Activated CD8-positive, alpha-beta memory T cell treated with anti-CD3 and anti-CD28 coated beads, Interleukin-2, amount 10 ng/mL, durations not matched to agents 7 days and 5 days (primary cell): ENCODE data around the gene ZNF223. TPM values are rescaled to one million over a fixed set of nuclear protein-coding genes. Genes with fewer than 3 reads are reported as not detected.
A peak's percentile ranks its signal among the peaks of the same experiment; 100 is the strongest.

Experiments used
- ATAC-seq: fragments of 150-1000 bp; cut with Tn5 transposase; one replicate; pipeline ENCODE4 v1.10.0; 2021; ENCODE audit warnings: moderate library complexity
- CTCF ChIA-PET: fragments of 350-600 bp; sonication (Branson Sonifier 250); formaldehyde crosslinking; loops from one replicate; lab custom pipeline; 2021; ENCODE audit warnings: antibody characterized with exemption; lab: Charles Lee
- DNase-seq: peaks from one replicate; pipeline ENCODE4 v3.0.0-alpha.2; 2020
- H3K27ac Mint-ChIP-seq: one replicate; pipeline ENCODE4 v1.8.0; 2021; ENCODE audit warnings: mild to moderate bottlenecking, mixed read lengths
- H3K27me3 Mint-ChIP-seq: one replicate; pipeline ENCODE4 v1.8.0; 2021; ENCODE audit warnings: mixed read lengths
- H3K36me3 Mint-ChIP-seq: one replicate; pipeline ENCODE4 v1.8.0; 2021; ENCODE audit warnings: mild to moderate bottlenecking, mixed read lengths
- H3K4me1 Mint-ChIP-seq: one replicate; pipeline ENCODE4 v1.8.0; 2021; ENCODE audit warnings: mixed read lengths
- H3K4me3 Mint-ChIP-seq: one replicate; pipeline ENCODE4 v1.8.0; 2021; ENCODE audit warnings: mild to moderate bottlenecking, moderate library complexity, mixed read lengths
- H3K9me3 Mint-ChIP-seq: one replicate; pipeline ENCODE4 v1.8.0; 2022; ENCODE audit warnings: low read depth, mixed read lengths
- total RNA-seq, 2 experiments: library from RNA; stranded (reverse); gene quantifications; one replicate each; pipeline ENCODE4 v1.2.3, GENCODE V29; 2021

Gene ZNF223
- total RNA-seq, 2 experiments from 2014 or later: 0.19 to 0.20 TPM

DNA sequence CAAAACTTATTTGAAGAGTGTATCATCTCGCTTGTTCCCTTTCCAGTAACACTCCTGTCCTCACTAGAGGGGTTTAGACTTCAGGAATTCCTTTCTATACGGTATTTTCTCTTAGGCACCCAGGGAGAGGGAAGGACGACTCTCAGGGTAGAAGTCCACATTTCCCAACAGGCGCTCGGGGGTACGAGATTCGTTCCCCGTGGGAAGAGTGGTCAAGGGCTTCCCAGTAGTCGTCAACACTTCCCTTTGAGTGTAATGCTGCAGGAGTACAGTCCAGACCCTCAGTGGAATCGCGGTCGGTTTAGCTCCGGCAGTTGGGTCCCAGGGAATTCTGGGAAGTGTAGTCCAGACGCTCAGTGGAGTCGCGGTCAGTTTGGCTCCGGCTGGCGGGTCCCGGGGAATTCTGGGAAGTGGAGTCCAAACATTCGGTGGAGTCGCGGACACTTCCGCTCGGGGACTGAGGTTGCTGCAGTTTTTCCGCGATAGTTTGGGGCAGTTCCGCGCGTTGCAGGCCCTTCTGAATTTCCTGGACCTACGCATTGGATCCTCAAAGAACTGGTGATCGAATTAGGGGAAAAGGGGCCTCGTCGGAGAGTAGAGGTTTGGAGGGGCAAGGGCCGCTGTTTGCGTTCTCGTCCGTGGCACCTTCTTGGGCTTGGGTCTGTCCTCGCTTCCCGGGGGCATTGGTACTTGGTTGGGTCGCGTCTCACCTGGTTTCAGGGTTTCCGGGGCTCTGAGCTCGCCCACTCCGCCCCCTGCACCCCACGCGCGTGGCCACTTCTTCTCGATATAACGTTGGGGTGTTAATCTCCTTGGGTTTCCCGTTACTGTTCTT is 42.3 kb downstream of the ZNF223 start, which contains the start of gene ZNF224:
Gene ZNF224, plus strand, starts transcription at position 431 of the 835 bp plus-strand sequence. CDS start 3,513 bp downstream, outside the sequence.
- peak; percentile 93 for DNase-seq
- H3K36me3 Mint-ChIP-seq: peaks cover 31% of the 10 kb centered on the region
- no peaks in the 10 kb centered on the region for H3K27me3 Mint-ChIP-seq
- CTCF ChIA-PET: interaction anchor here (0.5 to 2.2 kb wide), 8 partner anchors 20 to 334 kb away, joined by 3 to 6 read pairs (median 3); partner anchors contain the start of genes ZNF221, ZNF284 and ZNF45
- peak; percentile 84 for ATAC-seq
- peak within 1 kb of the TSS; percentile 90 for H3K27ac Mint-ChIP-seq
- peaks cover 7% of the 10 kb centered on the region for H3K9me3 Mint-ChIP-seq
- H3K4me1 Mint-ChIP-seq: peaks cover 12% of the 10 kb centered on the region
- peak within 1 kb of the TSS; percentile 94 for H3K4me3 Mint-ChIP-seq

DNA sequence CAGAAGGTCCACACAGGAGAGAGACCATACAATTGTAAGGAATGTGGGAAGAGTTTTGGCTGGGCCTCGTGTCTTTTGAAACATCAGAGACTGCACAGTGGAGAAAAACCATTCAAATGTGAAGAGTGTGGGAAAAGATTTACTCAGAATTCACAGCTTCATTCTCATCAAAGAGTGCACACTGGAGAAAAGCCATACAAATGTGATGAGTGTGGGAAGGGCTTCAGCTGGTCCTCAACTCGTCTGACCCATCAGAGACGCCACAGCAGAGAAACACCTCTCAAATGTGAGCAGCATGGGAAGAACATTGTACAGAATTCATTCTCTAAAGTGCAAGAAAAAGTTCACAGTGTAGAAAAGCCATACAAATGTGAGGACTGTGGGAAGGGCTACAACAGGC is 55.9 kb downstream of the ZNF223 start:
- peaks cover 7% of the 10 kb centered on the region for H3K4me1 Mint-ChIP-seq
- DNase-seq: no peak
- CTCF ChIA-PET: no interaction called here
- H3K4me3 Mint-ChIP-seq: no peak overlapping the region
- peaks cover 48% of the 10 kb centered on the region for H3K9me3 Mint-ChIP-seq
- H3K36me3 Mint-ChIP-seq: peaks cover 70% of the 10 kb centered on the region
- no peak for ATAC-seq
- no peak overlapping the region for H3K27ac Mint-ChIP-seq
- no peaks in the 10 kb centered on the region for H3K27me3 Mint-ChIP-seq

DNA sequence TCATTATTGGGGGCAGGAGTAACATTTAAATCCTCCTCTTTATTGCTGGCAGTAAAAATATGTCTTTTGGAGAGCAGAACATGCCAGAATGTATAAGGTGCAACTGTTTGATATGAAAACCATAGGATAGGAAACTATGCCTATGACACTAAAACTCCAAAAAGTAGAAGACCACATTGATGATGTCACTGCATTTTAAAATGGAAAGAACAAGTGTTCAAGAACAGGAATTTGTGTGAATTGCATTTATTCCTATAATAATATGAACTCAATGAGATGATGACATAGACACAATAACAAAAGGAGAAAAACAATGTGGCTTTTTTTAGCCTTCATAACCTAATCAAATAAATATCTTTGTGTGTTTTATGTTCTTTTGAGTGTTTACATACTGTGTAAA is 57.6 kb downstream of the ZNF223 start:
- peaks cover 15% of the 10 kb centered on the region for H3K4me1 Mint-ChIP-seq
- no peak overlapping the region for H3K27ac Mint-ChIP-seq
- H3K9me3 Mint-ChIP-seq: peaks cover 39% of the 10 kb centered on the region
- no peak overlapping the region for H3K4me3 Mint-ChIP-seq
- ATAC-seq: no peak
- peaks cover 58% of the 10 kb centered on the region for H3K36me3 Mint-ChIP-seq
- H3K27me3 Mint-ChIP-seq: no peaks in the 10 kb centered on the region
- no peak for DNase-seq
- CTCF ChIA-PET: no interaction called here

DNA sequence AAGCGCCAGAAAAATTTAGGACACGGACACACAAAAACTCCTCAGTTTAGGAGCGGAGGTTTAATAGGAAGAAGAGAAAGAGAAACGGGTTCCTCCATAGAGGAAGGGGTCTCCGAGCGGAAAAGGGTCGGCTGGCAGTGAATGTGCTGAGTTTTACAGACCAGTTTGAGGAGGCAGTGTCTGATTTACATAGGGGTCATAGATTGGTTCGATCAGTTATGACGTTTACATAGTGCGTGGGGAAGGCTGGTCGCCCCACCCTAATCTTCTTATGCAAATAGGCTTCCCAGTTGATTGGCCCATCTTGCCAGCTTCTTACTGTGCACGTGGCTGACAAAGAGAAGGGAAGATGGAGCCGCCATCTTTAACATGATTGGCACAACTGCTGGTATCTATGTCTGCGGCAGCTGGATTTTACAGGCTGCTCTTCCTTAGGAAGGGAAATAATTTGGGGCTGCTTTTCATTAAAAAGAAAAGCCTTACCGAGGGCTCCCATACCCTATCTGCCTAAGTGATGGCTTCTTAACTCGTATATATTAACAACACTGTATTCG is 60.2 kb downstream of the ZNF223 start:
- Mint-ChIP-seq H3K4me3 (peak overlapping the region; percentile 23), H3K27me3 (no peaks in the 10 kb centered on the region)
- no peak for ATAC-seq

DNA sequence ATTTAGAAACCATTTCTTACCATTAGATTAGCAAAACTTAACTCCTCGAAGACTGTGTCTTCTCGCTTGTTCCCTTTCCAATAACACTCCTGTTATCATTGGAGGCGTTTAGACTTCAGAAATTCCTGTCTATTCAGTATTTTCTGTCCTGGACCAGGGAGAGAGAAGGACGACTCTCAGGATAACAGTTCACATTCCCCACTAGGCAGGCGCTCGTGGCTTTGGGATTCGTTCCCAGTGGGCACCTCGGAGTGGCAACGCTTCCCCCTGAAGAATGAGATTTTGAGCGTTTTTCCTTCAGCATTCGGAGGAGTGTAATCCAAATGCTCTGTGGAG is 60.9 kb downstream of the ZNF223 start:
- Mint-ChIP-seq H3K36me3 (peaks cover 48% of the 10 kb centered on the region), H3K4me1 (peaks cover 19% of the 10 kb centered on the region), H3K9me3 (peaks cover 19% of the 10 kb centered on the region), H3K27ac (peak overlapping the region; percentile 93), H3K4me3 (peak overlapping the region; percentile 100), H3K27me3 (no peaks in the 10 kb centered on the region)
- CTCF ChIA-PET: interaction anchor here (1.2 to 1.3 kb wide), 2 partner anchors 17 to 94 kb away, joined by 3 to 4 read pairs; no protein-coding TSS in a partner anchor
- ATAC-seq: no peak
- no peak for DNase-seq

More for the DNA sequence above, 60.2 kb downstream of the ZNF223 start:
- no peak for DNase-seq
- CTCF ChIA-PET: interaction anchor here (1.2 to 1.3 kb wide), 2 partner anchors 16 to 95 kb away, joined by 3 to 4 read pairs; no protein-coding TSS in a partner anchor
- Mint-ChIP-seq H3K27ac (no peak overlapping the region), H3K4me1 (peaks cover 19% of the 10 kb centered on the region), H3K36me3 (peaks cover 51% of the 10 kb centered on the region), H3K9me3 (peaks cover 27% of the 10 kb centered on the region)

DNA sequence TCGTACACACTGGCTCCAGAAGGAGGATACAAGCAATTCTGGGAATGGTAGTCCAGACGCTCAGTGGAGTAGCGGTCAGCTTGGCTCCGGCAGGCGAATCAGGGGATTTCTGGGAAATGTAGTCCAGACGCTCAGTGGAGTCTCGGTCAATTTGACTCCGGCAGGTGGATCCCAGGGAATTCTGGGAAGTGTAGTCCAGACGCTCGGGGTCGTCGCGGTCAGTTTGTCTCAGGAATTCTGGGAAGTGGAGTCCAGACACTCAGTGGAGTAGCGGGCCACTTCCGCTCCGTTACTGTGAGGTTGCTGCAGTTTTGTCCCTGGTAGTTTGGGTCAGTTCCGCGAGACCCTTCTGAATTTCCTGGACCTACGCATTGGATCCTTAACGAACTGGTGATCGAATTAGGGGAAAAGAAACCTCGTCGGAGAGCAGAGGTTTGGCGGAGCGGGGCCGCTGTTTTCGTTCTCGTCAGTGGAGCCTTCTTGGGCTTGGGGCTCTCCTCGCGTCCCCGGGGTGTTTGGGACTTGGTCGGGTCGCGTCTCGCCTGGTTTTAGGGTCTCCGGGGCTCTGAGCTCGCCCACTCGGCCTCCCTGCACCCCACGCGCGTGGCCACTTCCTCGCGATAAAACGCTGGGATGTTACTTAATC is 61.4 kb downstream of the ZNF223 start, which contains the start of gene ZNF225:
Gene ZNF225, plus strand, starts transcription at position 262 of the 646 bp plus-strand sequence. CDS start 2,429 bp downstream, outside the sequence.
- Mint-ChIP-seq H3K4me1 (peaks cover 19% of the 10 kb centered on the region), H3K4me3 (peak within 1 kb of the TSS; percentile 100), H3K9me3 (peaks cover 15% of the 10 kb centered on the region), H3K27me3 (no peaks in the 10 kb centered on the region), H3K27ac (peak within 1 kb of the TSS; percentile 93), H3K36me3 (peaks cover 46% of the 10 kb centered on the region)
- CTCF ChIA-PET: interaction anchor here (1.2 kb wide), 1 partner anchor 94 kb away, joined by 3 read pairs; no protein-coding TSS in a partner anchor
- peak; percentile 93 for ATAC-seq
- DNase-seq: peak; percentile 94

DNA sequence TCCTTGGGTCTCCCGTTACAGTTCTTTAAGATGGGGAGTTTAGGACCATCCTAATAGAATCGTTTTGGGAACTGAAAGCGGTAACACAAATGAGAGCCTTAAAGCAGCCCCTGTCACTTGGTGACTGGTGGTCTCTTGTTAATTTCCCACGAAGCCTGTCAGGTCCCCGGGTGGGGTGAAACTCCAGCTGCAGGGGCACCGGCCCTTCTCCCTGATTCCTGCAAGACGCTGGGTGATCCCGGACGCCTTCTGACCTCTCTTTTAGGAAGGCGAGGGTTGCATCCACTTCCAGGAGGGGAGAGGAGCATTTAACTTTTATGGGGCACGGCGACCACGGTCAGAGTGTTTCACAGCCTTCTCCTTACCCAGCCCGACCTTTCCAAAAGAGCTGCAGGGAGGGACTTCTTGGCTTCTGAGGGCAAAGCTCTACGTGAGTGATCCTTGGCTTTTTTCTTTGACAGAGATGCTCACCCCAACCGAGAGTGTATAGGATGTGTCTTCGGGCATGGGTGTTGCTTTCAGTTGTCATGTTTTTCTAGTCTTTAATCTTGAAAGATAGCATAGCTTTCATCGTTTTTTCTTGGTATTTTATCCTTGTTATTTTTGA is 62.1 kb downstream of the ZNF223 start:
- ATAC-seq (no peak), DNase-seq (no peak)
- Mint-ChIP-seq H3K4me1 (peaks cover 19% of the 10 kb centered on the region), H3K9me3 (peaks cover 13% of the 10 kb centered on the region), H3K27ac (peak overlapping the region; percentile 93), H3K27me3 (no peaks in the 10 kb centered on the region), H3K4me3 (peak overlapping the region; percentile 100), H3K36me3 (peaks cover 48% of the 10 kb centered on the region)
- CTCF ChIA-PET: no interaction called here

Other genes starting within 250 kb of the ZNF223 start
- under 1 TPM; 0.40 to 0.58 TPM for gene LYPD5, start 249.6 kb upstream of the ZNF223 start, total RNA-seq
- 1 to 10 TPM; 5.2 to 6.5 TPM for gene ZNF283, start 224.7 kb upstream of the ZNF223 start, total RNA-seq
- gene ZNF404, start 168.1 kb upstream of the ZNF223 start, total RNA-seq: 1 to 10 TPM in 1 of 2 experiments, under 1 TPM in 1; 0.89 to 1.7 TPM
- 10 to 100 TPM; 17.1 to 17.9 TPM for gene ZNF45, start 116.8 kb upstream of the ZNF223 start, total RNA-seq
- gene ZNF221, start 100.8 kb upstream of the ZNF223 start, total RNA-seq: 1 to 10 TPM; 2.1 to 2.5 TPM
- 1 to 10 TPM; 7.1 to 7.3 TPM for gene ZNF155, start 67.8 kb upstream of the ZNF223 start, total RNA-seq
- 1 to 10 TPM; 4.8 to 5.1 TPM for gene ZNF230, start 49.1 kb upstream of the ZNF223 start, total RNA-seq
- 1 to 10 TPM; 2.3 to 3.0 TPM for gene ZNF222, start 26.7 kb upstream of the ZNF223 start, total RNA-seq
- 1 to 10 TPM; 2.2 to 2.4 TPM for gene ZNF284, start 20.1 kb downstream of the ZNF223 start, total RNA-seq
- 10 to 100 TPM; 28.7 to 32.6 TPM for gene ZNF224, start 42.3 kb downstream of the ZNF223 start, total RNA-seq
- gene ZNF225, start 61.4 kb downstream of the ZNF223 start, total RNA-seq: 1 to 10 TPM; 4.2 to 6.2 TPM
- 10 to 100 TPM; 10.1 to 12.2 TPM for gene ZNF234, start 89.5 kb downstream of the ZNF223 start, total RNA-seq
- gene ZNF226, start 113.1 kb downstream of the ZNF223 start, total RNA-seq: 10 to 100 TPM; 13.1 to 15.2 TPM
- 10 to 100 TPM; 28.6 to 29.4 TPM for gene ZNF227, start 160.5 kb downstream of the ZNF223 start, total RNA-seq
- under 1 TPM; 0.23 to 0.91 TPM for gene ZNF233, start 207.8 kb downstream of the ZNF223 start, total RNA-seq